Esophagus muscularis mucosa (tissue), 4 donors: Measurements from ENCODE around the gene VTI1A.

Experiments used
- EP300 ChIP-seq: sonication (generic); formaldehyde crosslinking; IDR thresholded peaks from one replicate; pipeline ENCODE4 v1.6.1; 2017; ENCODE audit warnings: antibody characterized with exemption
- POLR2A ChIP-seq: fragments of 450-650 bp; IDR thresholded peaks from one replicate; pipeline ENCODE4 v1.6.1; 2017; ENCODE audit warnings: antibody characterized with exemption, moderate library complexity, mild to moderate bottlenecking, low read depth
- POLR2AphosphoS5 ChIP-seq, 2 donors: sonication (generic); formaldehyde crosslinking; IDR thresholded peaks; one replicate each; pipeline ENCODE4 v1.6.1; 2017; ENCODE audit warnings: antibody characterized with exemption in 2 of 2
- TF ChIP-seq, protein P1 (sequence below), 3 experiments: fragments of 200-600 bp in 2 of 3; fragments of 450-650 bp in 1 of 3; sonication (generic) in 2 of 3; IDR thresholded peaks; one replicate each; pipeline ENCODE4 v1.5.1; 2017 to 2019; ENCODE audit warnings: antibody characterized with exemption in 3 of 3, mild to moderate bottlenecking in 2 of 3, moderate library complexity in 1 of 3

DNA sequence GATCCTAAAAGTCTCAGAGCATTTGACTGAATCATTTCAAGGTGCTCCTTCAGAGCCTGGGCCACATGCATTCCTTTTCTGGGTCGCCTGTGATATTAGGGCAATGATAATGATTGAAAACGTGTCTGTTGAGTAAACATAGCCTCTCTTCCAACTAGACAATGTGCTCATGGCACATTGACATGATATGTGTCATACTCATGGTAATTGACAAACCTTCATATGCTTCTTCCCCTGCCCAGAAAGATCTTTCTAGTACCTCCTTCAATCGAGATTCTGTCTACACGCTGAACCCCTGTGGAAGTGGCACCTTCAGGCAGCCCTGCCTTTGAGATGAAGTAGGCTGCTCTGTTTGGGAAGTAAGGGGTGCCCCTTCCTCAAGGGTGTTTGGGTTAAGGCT lies 404.2 kb downstream of the VTI1A start:
- TF ChIP-seq POLR2A, result no peak
- TF ChIP-seq, protein P1, sequence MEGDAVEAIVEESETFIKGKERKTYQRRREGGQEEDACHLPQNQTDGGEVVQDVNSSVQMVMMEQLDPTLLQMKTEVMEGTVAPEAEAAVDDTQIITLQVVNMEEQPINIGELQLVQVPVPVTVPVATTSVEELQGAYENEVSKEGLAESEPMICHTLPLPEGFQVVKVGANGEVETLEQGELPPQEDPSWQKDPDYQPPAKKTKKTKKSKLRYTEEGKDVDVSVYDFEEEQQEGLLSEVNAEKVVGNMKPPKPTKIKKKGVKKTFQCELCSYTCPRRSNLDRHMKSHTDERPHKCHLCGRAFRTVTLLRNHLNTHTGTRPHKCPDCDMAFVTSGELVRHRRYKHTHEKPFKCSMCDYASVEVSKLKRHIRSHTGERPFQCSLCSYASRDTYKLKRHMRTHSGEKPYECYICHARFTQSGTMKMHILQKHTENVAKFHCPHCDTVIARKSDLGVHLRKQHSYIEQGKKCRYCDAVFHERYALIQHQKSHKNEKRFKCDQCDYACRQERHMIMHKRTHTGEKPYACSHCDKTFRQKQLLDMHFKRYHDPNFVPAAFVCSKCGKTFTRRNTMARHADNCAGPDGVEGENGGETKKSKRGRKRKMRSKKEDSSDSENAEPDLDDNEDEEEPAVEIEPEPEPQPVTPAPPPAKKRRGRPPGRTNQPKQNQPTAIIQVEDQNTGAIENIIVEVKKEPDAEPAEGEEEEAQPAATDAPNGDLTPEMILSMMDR (IDR thresholded peaks at IDR 0.05), result no peak
- TF ChIP-seq POLR2AphosphoS5 (IDR thresholded peaks at IDR 0.05), result no peak
- no peak for TF ChIP-seq EP300
